Ascending aorta (tissue), 2 donors: ENCODE measurements around the gene TMEM164. TPM values are rescaled to one million over a fixed set of nuclear protein-coding genes. Genes with fewer than 3 reads are reported as not detected.

Experiments used
- DNase-seq, 2 donors: peaks; one replicate each; pipeline ENCODE4 v3.0.0-alpha.2; 2019; ENCODE audit warnings: low spot score in 2 of 2
- H3K27ac ChIP-seq, 2 donors: fragments of 200-600 bp; sonication (generic); one replicate each; pipeline ENCODE4 v1.5.1; 2016 to 2017; ENCODE audit warnings: mild to moderate bottlenecking in 1 of 2
- H3K27me3 ChIP-seq: fragments of 200-600 bp; sonication (generic); one replicate; pipeline ENCODE4 v1.5.1; 2017
- H3K36me3 ChIP-seq, 2 donors: fragments of 200-600 bp; sonication (generic); one replicate each; pipeline ENCODE4 v1.5.1; 2016
- H3K4me1 ChIP-seq, 2 donors: fragments of 200-600 bp; sonication (generic); one replicate each; pipeline ENCODE4 v1.5.1; 2016 to 2017; ENCODE audit warnings: mild to moderate bottlenecking in 1 of 2
- H3K4me3 ChIP-seq, 2 donors: fragments of 200-600 bp; sonication (generic); one replicate each; pipeline ENCODE4 v1.5.1; 2016 to 2017; ENCODE audit warnings: mild to moderate bottlenecking in 1 of 2
- H3K9me3 ChIP-seq, 2 donors: fragments of 200-600 bp; sonication (generic); one replicate each; pipeline ENCODE4 v1.5.1; 2016
- intact Hi-C: fragments of 100-400 bp; cut with DNase I; formaldehyde crosslinking; loops from one replicate; pipeline ENCODE4 v1.15.1; 2023
- total RNA-seq: library from RNA; depleted of rRNA; stranded (reverse); fragments of >200 nt; gene quantifications from one replicate; pipeline ENCODE4 v1.1.0, GENCODE V29; 2016
- TF ChIP-seq, protein P1 (sequence below), 3 experiments: fragments of 200-600 bp in 2 of 3; fragments of 450-650 bp in 1 of 3; sonication (generic) in 2 of 3; IDR thresholded peaks; one replicate each; pipeline ENCODE4 v1.5.1; 2016 to 2019; ENCODE audit warnings: antibody characterized with exemption in 3 of 3, mild to moderate bottlenecking in 1 of 3, moderate library complexity in 1 of 3

The TMEM164 gene
- total RNA-seq, 1 donor from 2014 or later: 15.0 TPM

DNA sequence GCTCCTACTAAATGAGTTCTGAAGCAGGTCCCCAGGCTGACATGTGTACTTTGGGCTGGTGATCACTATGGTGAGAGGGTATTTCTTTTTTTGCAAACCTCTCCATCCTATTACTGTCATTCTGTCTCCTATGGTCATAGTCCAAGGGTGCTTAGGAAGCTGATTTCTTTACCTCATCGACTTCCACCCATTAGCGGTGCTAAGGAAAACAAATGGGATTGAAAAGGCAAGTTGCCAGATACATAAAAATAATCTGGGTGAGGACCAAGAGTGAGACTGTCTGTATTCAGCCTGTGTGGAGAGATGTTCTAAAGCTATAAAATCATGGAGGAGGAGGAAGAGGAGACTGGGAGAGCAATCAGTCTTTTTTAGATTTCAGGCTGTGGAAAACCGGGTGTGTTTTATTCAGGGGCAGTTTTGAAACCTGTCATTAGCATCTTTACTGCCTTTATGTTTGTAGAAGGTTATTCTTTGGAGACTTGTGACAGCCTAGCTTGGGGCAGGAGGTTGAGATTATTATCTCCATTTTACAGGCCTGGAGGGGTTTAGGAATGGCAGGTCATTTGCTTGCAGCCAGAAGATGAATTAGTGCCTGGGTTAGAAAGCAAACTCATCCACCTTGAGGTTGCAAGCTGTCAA lies 1.9 kb downstream of the TMEM164 start:
- H3K4me1 ChIP-seq: no peaks in the 10 kb centered on the region
- H3K36me3 ChIP-seq: no peaks in the 10 kb centered on the region
- intact Hi-C loops: loop anchor here (5.0 to 10.0 kb wide), 6 partner anchors 77 to 1677 kb away; partner anchors contain the start of genes ACSL4, ALG13 and PAK3
- H3K9me3 ChIP-seq: no peaks in the 10 kb centered on the region
- peak overlapping the region in 1 of 2 donors; percentile 7 for H3K27ac ChIP-seq
- TF ChIP-seq, protein P1, sequence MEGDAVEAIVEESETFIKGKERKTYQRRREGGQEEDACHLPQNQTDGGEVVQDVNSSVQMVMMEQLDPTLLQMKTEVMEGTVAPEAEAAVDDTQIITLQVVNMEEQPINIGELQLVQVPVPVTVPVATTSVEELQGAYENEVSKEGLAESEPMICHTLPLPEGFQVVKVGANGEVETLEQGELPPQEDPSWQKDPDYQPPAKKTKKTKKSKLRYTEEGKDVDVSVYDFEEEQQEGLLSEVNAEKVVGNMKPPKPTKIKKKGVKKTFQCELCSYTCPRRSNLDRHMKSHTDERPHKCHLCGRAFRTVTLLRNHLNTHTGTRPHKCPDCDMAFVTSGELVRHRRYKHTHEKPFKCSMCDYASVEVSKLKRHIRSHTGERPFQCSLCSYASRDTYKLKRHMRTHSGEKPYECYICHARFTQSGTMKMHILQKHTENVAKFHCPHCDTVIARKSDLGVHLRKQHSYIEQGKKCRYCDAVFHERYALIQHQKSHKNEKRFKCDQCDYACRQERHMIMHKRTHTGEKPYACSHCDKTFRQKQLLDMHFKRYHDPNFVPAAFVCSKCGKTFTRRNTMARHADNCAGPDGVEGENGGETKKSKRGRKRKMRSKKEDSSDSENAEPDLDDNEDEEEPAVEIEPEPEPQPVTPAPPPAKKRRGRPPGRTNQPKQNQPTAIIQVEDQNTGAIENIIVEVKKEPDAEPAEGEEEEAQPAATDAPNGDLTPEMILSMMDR (IDR thresholded peaks at IDR 0.05): no peak
- peak overlapping the region in 1 of 2 donors; percentile 66 for H3K4me3 ChIP-seq
- no peak for DNase-seq
- no peaks in the 10 kb centered on the region for H3K27me3 ChIP-seq

DNA sequence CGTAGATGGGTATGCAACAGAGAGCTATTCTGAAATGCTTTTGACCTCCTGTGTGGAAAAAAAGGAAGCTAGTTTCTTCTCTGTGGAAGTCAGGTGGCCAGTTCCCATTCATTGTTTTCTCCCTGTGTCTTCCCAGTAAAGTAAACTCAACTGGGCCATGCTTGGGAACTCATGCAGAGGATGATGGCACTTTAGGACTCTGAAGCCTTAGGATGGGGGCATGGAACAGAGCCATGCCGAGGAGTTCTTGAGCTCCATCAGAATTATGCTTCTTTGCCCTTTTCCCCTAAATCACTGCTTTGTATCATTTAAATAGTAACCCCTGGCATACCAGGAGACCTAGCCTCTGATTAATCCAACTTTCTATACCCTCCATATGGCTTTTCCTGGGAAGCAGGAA lies 3.2 kb downstream of the TMEM164 start:
- H3K27ac ChIP-seq: no peak overlapping the region
- no peaks in the 10 kb centered on the region for H3K27me3 ChIP-seq
- H3K36me3 ChIP-seq: no peaks in the 10 kb centered on the region
- TF ChIP-seq, protein P1 (IDR thresholded peaks at IDR 0.05): no peak
- no peaks in the 10 kb centered on the region for H3K9me3 ChIP-seq
- no peak overlapping the region for H3K4me3 ChIP-seq
- no peak for DNase-seq
- no peaks in the 10 kb centered on the region for H3K4me1 ChIP-seq
- intact Hi-C loops: loop anchor here (10.0 kb wide), 3 partner anchors 271 to 1089 kb away; partner anchors contain the start of genes ACSL4 and PAK3

DNA sequence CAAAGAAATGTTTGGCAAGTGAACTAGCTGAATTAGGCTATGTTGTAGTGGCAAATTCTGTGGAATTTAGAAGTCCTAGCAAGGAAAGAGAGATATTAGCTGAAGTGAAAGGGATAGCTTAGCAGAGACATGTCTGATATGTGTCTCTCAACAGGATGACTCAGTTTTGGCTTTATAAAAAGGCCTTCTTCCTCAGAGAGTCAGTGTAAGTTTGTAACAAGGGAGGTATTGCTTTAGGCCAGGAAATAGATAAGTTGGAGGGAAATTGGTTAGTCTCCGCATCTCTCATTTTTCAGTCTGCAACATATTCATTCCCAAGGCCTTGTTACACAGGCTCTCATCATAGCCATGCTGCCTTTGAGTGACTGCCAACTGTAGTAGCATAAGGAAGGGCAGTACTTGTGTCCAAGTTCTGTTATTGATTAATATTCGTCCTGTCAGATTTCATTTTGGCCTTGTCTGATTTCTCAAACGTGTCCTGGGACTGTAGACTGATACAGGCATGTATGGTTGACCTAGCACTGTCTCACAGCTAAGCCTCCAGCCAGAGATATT lies 4.0 kb downstream of the TMEM164 start:
- H3K9me3 ChIP-seq: no peaks in the 10 kb centered on the region
- DNase-seq: no peak
- no peaks in the 10 kb centered on the region for H3K4me1 ChIP-seq
- H3K36me3 ChIP-seq: no peaks in the 10 kb centered on the region
- TF ChIP-seq, protein P1 (IDR thresholded peaks at IDR 0.05): no peak
- no peak overlapping the region for H3K4me3 ChIP-seq
- H3K27ac ChIP-seq: no peak overlapping the region
- H3K27me3 ChIP-seq: no peaks in the 10 kb centered on the region
- intact Hi-C loops: loop anchor here (10.0 kb wide), 3 partner anchors 272 to 1088 kb away; partner anchors contain the start of genes ACSL4 and PAK3

DNA sequence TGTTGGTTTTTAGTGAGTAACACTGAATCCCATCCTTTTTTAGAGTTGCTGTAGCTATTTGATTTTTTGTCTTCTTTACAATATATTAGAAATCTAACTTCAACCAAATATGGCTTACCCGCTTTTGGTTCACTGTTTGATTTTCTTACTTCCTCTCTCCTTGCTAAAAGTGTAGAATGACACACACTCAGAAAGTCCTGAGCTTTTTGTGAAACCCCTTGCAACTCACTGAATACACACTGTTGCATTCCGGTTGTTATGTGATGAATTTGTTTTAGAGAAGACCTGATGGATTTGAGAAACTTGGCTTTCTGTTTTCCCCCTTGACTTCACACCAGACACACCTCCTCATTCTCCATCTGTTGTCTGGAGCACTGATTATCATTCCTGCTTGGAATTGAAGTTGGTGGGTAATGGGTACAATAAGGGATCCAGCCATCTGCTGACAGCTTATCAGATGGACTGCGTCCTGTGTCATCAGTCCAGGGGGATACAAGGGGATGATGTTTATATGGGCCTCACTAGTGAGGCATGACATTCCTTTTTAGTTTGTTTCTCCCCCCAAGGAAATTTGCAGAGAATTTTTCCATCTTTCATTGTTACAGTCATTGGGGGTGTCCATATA lies 5.2 kb downstream of the TMEM164 start:
- no peaks in the 10 kb centered on the region for H3K27me3 ChIP-seq
- no peaks in the 10 kb centered on the region for H3K9me3 ChIP-seq
- H3K36me3 ChIP-seq: no peaks in the 10 kb centered on the region
- TF ChIP-seq, protein P1 (IDR thresholded peaks at IDR 0.05): no peak
- intact Hi-C loops: loop anchor here (10.0 kb wide), 3 partner anchors 273 to 1087 kb away; partner anchors contain the start of genes ACSL4 and PAK3
- no peak overlapping the region for H3K27ac ChIP-seq
- no peaks in the 10 kb centered on the region for H3K4me1 ChIP-seq
- no peak for DNase-seq
- H3K4me3 ChIP-seq: no peak overlapping the region

DNA sequence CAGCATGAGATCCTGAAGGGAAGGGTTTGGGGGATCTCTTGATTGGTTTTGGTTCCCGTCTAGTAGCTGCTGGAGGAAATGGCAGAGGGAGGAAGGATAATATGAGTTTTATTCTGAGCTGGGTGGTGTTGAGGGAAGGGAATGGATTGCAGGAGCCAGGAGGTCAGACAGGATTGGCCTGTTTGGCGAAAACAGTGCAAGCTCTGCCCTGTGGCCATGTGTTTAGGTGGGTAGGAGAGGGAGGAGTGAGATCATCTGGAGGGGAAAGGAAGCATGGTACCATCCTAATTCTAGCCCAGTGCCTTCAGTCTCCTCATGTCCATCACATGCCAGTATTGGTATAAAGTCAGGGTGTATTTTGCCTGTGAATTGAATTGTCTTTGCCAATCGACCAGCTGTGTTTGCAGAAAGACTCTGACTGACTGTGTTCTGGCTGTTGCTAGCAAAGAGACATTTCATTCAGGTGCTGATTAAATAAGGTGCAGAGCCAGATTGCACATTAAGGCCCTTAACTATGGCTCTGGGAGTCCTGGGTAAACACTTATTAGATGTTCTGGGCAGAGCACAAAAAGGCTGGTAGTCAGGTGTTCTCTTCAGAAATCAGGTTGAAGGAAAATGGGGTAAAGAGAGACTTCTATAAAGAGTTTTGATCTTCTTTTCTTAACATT lies 10.0 kb downstream of the TMEM164 start:
- H3K27ac ChIP-seq: no peak overlapping the region
- no peaks in the 10 kb centered on the region for H3K36me3 ChIP-seq
- H3K4me1 ChIP-seq: no peaks in the 10 kb centered on the region
- TF ChIP-seq, protein P1 (IDR thresholded peaks at IDR 0.05): no peak
- H3K4me3 ChIP-seq: no peak overlapping the region
- H3K27me3 ChIP-seq: no peaks in the 10 kb centered on the region
- no peaks in the 10 kb centered on the region for H3K9me3 ChIP-seq
- DNase-seq: no peak
- intact Hi-C loops: no loop called here
